Endothelial cell of umbilical vein (primary cell): Measurements from ENCODE around the gene KCNMB2. TPM values are rescaled to one million over a fixed set of nuclear protein-coding genes. Genes with fewer than 3 reads are reported as not detected.

Experiments used
- BruUV-seq: library from RNA; stranded (reverse); fragments of 400-500 nt; replicated peaks from 2 replicates; lab custom pipeline; 2021; lab: Mats Ljungman, UMichigan
- CTCF ChIA-PET: fragments of 300-600, 350-600 bp; sonication (Branson Sonifier 250); formaldehyde crosslinking; loops from one replicate; lab custom pipeline; 2021; ENCODE audit warnings: antibody characterized with exemption, inconsistent platforms; lab: Charles Lee
- POLR2A ChIA-PET: fragments of 300-600, 350-600 bp; sonication (Branson Sonifier 250); formaldehyde crosslinking; loops from one replicate; lab custom pipeline; 2021; ENCODE audit warnings: antibody characterized with exemption, inconsistent platforms; lab: Charles Lee
- DNase-seq: peaks from one replicate; pipeline ENCODE4 v3.0.0-alpha.2; 2011; ENCODE audit warnings: low read depth, low spot score
- FAIRE-seq: peaks from 2 replicates; lab custom pipeline; 2011; peaks lifted over from hg19 to GRCh38; lab: Jason Lieb, UNC
- H2AFZ ChIP-seq: 2 replicates; pipeline ENCODE4 v1.6.0; 2012; ENCODE audit warnings: low read depth, low read length, control low read depth, inconsistent platforms
- H3K27ac ChIP-seq: 2 replicates; pipeline ENCODE4 v1.5.1; 2011; ENCODE audit warnings: low read depth, mild to moderate bottlenecking, control low read depth, low read length, moderate library complexity; ENCODE audit not compliant: insufficient read depth
- H3K27me3 ChIP-seq, 2 experiments: 2 replicates each; pipeline versions ENCODE4 v1.6.0 to v1.6.1; 2011; ENCODE audit warnings: low read length in 2 of 2, mixed read lengths in 1 of 2; ENCODE audit not compliant: control insufficient read depth in 2 of 2, insufficient read depth in 2 of 2
- H3K36me3 ChIP-seq, 2 experiments: 2 replicates in 1 of 2; 3 replicates in 1 of 2; pipeline ENCODE4 v1.5.1; 2011; ENCODE audit warnings: low read length in 2 of 2, mild to moderate bottlenecking in 1 of 2, moderate library complexity in 1 of 2; ENCODE audit not compliant: control insufficient read depth in 2 of 2, insufficient read depth in 2 of 2; ENCODE audit errors: extremely low read depth in 1 of 2
- H3K4me1 ChIP-seq: 3 replicates; pipeline ENCODE4 v1.5.1; 2011; ENCODE audit warnings: mild to moderate bottlenecking, low read length; ENCODE audit not compliant: control insufficient read depth, insufficient read depth; ENCODE audit errors: extremely low read depth
- H3K4me2 ChIP-seq: 2 replicates; pipeline ENCODE4 v1.6.1; 2011; ENCODE audit warnings: low read length, control low read depth, mixed read lengths; ENCODE audit not compliant: insufficient read depth
- H3K4me3 ChIP-seq, 3 experiments: fragments of 200-600 bp in 1 of 3; sonication (generic), shearing (Covaris generic) in 1 of 3; replicated peaks in 1 of 3; 2 replicates each; pipeline ENCODE4 v1.5.1; 2011 to 2016; ENCODE audit warnings: control low read depth in 3 of 3, low read length in 3 of 3, mild to moderate bottlenecking in 2 of 3, inconsistent platforms in 1 of 3, low read depth in 1 of 3, moderate library complexity in 1 of 3; ENCODE audit not compliant: insufficient read depth in 1 of 3
- H3K79me2 ChIP-seq: 2 replicates; pipeline ENCODE4 v1.6.0; 2012; ENCODE audit warnings: low read length, inconsistent platforms; ENCODE audit not compliant: control insufficient read depth, insufficient read depth
- H3K9ac ChIP-seq: replicated peaks from 2 replicates; pipeline ENCODE3; 2011; ENCODE audit warnings: low read length, control low read depth; ENCODE audit not compliant: insufficient read depth; ENCODE audit errors: extremely low read depth
- H3K9me1 ChIP-seq: replicated peaks from 3 replicates; pipeline ENCODE4 v1.6.0; 2011; ENCODE audit warnings: mild to moderate bottlenecking, low read length; ENCODE audit not compliant: control insufficient read depth, insufficient read depth; ENCODE audit errors: extremely low read depth
- H3K9me3 ChIP-seq: replicated peaks from 2 replicates; pipeline ENCODE4 v1.5.1; 2012; ENCODE audit warnings: low read length, inconsistent platforms; ENCODE audit not compliant: control insufficient read depth, insufficient read depth
- H4K20me1 ChIP-seq: replicated peaks from 2 replicates; pipeline ENCODE3; 2011; ENCODE audit warnings: mild to moderate bottlenecking, low read length; ENCODE audit not compliant: control insufficient read depth, insufficient read depth; ENCODE audit errors: extremely low read depth
- CTCF ChIP-seq, 2 donors: IDR thresholded peaks; 1 replicate in 1 of 2; 2 replicates in 1 of 2; pipeline ENCODE4 v1.5.1; 2011; ENCODE audit warnings: low read length in 2 of 2, mild to moderate bottlenecking in 2 of 2, moderate library complexity in 2 of 2, control low read depth in 1 of 2, inconsistent platforms in 1 of 2, low read depth in 1 of 2; ENCODE audit not compliant: insufficient read depth in 1 of 2; ENCODE audit errors: extremely low read depth in 1 of 2
- EZH2 ChIP-seq: IDR thresholded peaks from 2 replicates; pipeline ENCODE4 v1.6.1; 2012; ENCODE audit warnings: borderline replicate concordance, low read depth, mild to moderate bottlenecking, moderate library complexity, low read length, inconsistent platforms; ENCODE audit not compliant: severe bottlenecking
- FOS ChIP-seq: IDR thresholded peaks from 2 replicates; pipeline ENCODE4 v1.6.1; 2011; ENCODE audit warnings: mild to moderate bottlenecking, low read length, moderate library complexity, borderline replicate concordance; ENCODE audit not compliant: insufficient read depth
- GATA2 ChIP-seq: IDR thresholded peaks from 2 replicates; pipeline ENCODE4 v1.7.0; 2011; ENCODE audit warnings: low read depth, mild to moderate bottlenecking, moderate library complexity, mixed read lengths, low read length; ENCODE audit not compliant: insufficient read length, insufficient read depth
- JUN ChIP-seq: IDR thresholded peaks from 2 replicates; pipeline ENCODE4 v1.6.1; 2011; ENCODE audit warnings: borderline replicate concordance, low read depth; ENCODE audit not compliant: insufficient read length, insufficient read depth
- MYC ChIP-seq: IDR thresholded peaks from one replicate; pipeline ENCODE4 v1.6.1; 2011; ENCODE audit warnings: mild to moderate bottlenecking, low read depth, low read length
- POLR2A ChIP-seq: IDR thresholded peaks from 2 replicates; pipeline ENCODE4 v1.6.1; 2012; ENCODE audit warnings: low read depth, mild to moderate bottlenecking, control low read depth, low read length
- POLR2AphosphoS5 ChIP-seq: IDR thresholded peaks from 2 replicates; pipeline ENCODE4 v1.6.1; 2012; ENCODE audit warnings: low read depth, mild to moderate bottlenecking, control low read depth, low read length, moderate library complexity; ENCODE audit not compliant: insufficient read depth
- dilution Hi-C: fragments of 300-500 bp; cut with MboI; formaldehyde crosslinking; loops from one replicate; pipeline ENCODE4 v1.15.0; 2019; ENCODE audit warnings: low sequenced_read_pairs; ENCODE audit not compliant: extremely low pct_ligation_motif_present
- intact Hi-C: fragments of 100-400 bp; cut with micrococcal nuclease; formaldehyde crosslinking; loops from one replicate; pipeline ENCODE4 v1.10.0; 2022
- polyA plus RNA-seq, 4 experiments: library from polyadenylated mRNA; depleted of rRNA in 3 of 4; stranded (reverse) in 3 of 4; unstranded in 1 of 4; fragments of >200 nt; gene quantifications; 2 replicates each; pipeline versions ENCODE4 v1.2.1 to v1.2.3, GENCODE V29; 2011 to 2012; ENCODE audit warnings: missing spikeins in 1 of 4
- total RNA-seq: library from RNA; stranded (reverse); gene quantifications from 2 replicates; pipeline ENCODE4 v1.2.3, GENCODE V29; 2021
- TF ChIP-seq, protein P1 (sequence below): IDR thresholded peaks from 2 replicates; pipeline ENCODE4 v1.6.1; 2011; ENCODE audit not compliant: insufficient read depth, insufficient read length

Gene KCNMB2
- total and polyA plus RNA-seq, 2 donors (not counting 3 experiments of a cell fraction or from before 2014, with no cell fraction given), result not detected

GRCh38 chr3:178748874-178749273 is 212.6 kb downstream of the KCNMB2 start:
- H3K36me3 ChIP-seq, result no peaks in the 10 kb centered on the region
- FAIRE-seq (no peak), DNase-seq (no peak)
- CTCF ChIA-PET, result no interaction called here
- H3K27me3 ChIP-seq, result no peaks in the 10 kb centered on the region
- intact Hi-C loops, result no loop called here
- dilution Hi-C loops, result no loop called here
- H3K4me3 ChIP-seq, result no peak overlapping the region
- TF ChIP-seq, protein P1, sequence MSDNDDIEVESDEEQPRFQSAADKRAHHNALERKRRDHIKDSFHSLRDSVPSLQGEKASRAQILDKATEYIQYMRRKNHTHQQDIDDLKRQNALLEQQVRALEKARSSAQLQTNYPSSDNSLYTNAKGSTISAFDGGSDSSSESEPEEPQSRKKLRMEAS, result no peak
- TF ChIP-seq POLR2AphosphoS5, result no peak
- TF ChIP-seq CTCF (IDR thresholded peaks at IDR 0.05; ENCODE audit: extremely low read depth in 1 of 2, insufficient read depth in 1 of 2, low read depth in 1 of 2, low read length in 2 of 2), result no peak
- TF ChIP-seq GATA2, result no peak
- H2AFZ ChIP-seq, result no peak overlapping the region
- POLR2A ChIA-PET, result no interaction called here
- H3K4me2 ChIP-seq, result no peak overlapping the region
- no peaks in the 10 kb centered on the region for H4K20me1 ChIP-seq
- H3K4me1 ChIP-seq, result no peaks in the 10 kb centered on the region
- BruUV-seq, result no TSS peak
- H3K79me2 ChIP-seq, result no peaks in the 10 kb centered on the region
- no peaks in the 10 kb centered on the region for H3K9me3 ChIP-seq
- no peak overlapping the region for H3K9ac ChIP-seq
- no peaks in the 10 kb centered on the region for H3K9me1 ChIP-seq
- H3K27ac ChIP-seq, result no peak overlapping the region

- CTCF ChIA-PET, result interaction anchor here (1.4 kb wide), 1 partner anchor 217 kb away, joined by 3 read pairs; no protein-coding TSS in a partner anchor
- FAIRE-seq, result no peak
Observed at GRCh38 chr3:178749471-178749870, 213.2 kb downstream of the KCNMB2 start.

More at GRCh38 chr3:178749471-178749870, 213.2 kb downstream of the KCNMB2 start:
- intact Hi-C loops (no loop called here), dilution Hi-C loops (no loop called here)
- Histone ChIP-seq H4K20me1 (no peaks in the 10 kb centered on the region), H2AFZ (no peak overlapping the region), H3K79me2 (no peaks in the 10 kb centered on the region), H3K9me1 (no peaks in the 10 kb centered on the region), H3K4me2 (no peak overlapping the region), H3K9me3 (no peaks in the 10 kb centered on the region), H3K36me3 (no peaks in the 10 kb centered on the region), H3K4me1 (no peaks in the 10 kb centered on the region), H3K27ac (no peak overlapping the region), H3K9ac (no peak overlapping the region), H3K27me3 (no peaks in the 10 kb centered on the region), H3K4me3 (no peak overlapping the region)
- no peak for TF ChIP-seq EZH2
- no peak for TF ChIP-seq MYC
- no peak for TF ChIP-seq JUN
- no peak for TF ChIP-seq POLR2AphosphoS5
- no peak for TF ChIP-seq CTCF (IDR thresholded peaks at IDR 0.05; ENCODE audit: extremely low read depth in 1 of 2, insufficient read depth in 1 of 2, low read depth in 1 of 2, low read length in 2 of 2)
- TF ChIP-seq FOS, result no peak
- TF ChIP-seq, protein P1, result no peak
- TF ChIP-seq POLR2A, result no peak
- no peak for TF ChIP-seq GATA2
- POLR2A ChIA-PET, result no interaction called here
- no TSS peak for BruUV-seq
- no peak for DNase-seq
